ENCODE measurements around the gene ANXA7. TPM values are rescaled to one million over a fixed set of nuclear protein-coding genes. Genes with fewer than 3 reads are reported as not detected.
"Not testable (repeated sequence)": the region's sequence is repeated elsewhere in the genome, so short reads cannot be mapped to it uniquely, and the experiment has no call there.

ANXA7 gene
- total RNA-seq, 1 donor from 2014 or later: 109 TPM

DNA sequence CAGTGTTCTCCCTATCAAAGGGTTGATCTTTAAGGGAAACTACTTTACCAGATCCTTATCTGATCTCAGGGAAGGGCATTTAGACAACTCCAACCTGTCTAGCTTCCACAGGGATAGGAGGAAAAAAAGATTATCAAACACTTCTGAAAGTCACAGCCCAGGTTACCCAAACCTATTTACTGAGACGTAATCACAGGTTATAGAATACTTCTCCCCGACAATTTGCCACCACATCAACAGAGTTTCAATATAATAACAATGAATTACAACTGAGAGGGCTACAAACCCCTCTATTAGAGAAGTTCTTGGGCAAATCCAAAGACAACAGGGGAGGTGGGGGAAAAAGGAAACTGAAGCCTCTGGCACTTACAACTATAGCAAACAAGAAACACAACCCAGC is 81.5 kb downstream of the ANXA7 start:
- TF ChIP-seq, protein P1, sequence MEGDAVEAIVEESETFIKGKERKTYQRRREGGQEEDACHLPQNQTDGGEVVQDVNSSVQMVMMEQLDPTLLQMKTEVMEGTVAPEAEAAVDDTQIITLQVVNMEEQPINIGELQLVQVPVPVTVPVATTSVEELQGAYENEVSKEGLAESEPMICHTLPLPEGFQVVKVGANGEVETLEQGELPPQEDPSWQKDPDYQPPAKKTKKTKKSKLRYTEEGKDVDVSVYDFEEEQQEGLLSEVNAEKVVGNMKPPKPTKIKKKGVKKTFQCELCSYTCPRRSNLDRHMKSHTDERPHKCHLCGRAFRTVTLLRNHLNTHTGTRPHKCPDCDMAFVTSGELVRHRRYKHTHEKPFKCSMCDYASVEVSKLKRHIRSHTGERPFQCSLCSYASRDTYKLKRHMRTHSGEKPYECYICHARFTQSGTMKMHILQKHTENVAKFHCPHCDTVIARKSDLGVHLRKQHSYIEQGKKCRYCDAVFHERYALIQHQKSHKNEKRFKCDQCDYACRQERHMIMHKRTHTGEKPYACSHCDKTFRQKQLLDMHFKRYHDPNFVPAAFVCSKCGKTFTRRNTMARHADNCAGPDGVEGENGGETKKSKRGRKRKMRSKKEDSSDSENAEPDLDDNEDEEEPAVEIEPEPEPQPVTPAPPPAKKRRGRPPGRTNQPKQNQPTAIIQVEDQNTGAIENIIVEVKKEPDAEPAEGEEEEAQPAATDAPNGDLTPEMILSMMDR (IDR thresholded peaks at IDR 0.05; ENCODE audit: insufficient read depth, low read length, poor library complexity, severe bottlenecking): no peak
- no peaks in the 10 kb centered on the region for H3K36me3 ChIP-seq (ENCODE audit: control insufficient read depth, insufficient read depth, low read length)

DNA sequence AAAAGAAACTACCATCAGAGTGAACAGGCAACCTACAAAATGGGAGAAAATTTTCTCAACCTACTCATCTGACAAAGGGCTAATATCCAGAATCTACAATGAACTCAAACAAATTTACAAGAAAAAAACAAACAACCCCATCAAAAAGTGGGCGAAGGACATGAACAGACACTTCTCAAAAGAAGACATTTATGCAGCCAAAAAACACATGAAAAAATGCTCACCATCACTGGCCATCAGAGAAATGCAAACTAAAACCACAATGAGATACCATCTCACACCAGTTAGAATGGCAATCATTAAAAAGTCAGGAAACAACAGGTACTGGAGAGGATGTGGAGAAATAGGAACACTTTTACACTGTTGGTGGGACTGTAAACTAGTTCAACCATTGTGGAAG is 85.3 kb downstream of the ANXA7 start:
- H3K4me3 ChIP-seq (ENCODE audit: low read depth, low read length); DNase-seq (ENCODE audit: low read depth); H3K27me3 ChIP-seq (ENCODE audit: control insufficient read depth, insufficient read depth, low read length); H3K36me3 ChIP-seq (ENCODE audit: control insufficient read depth, insufficient read depth, low read length): not testable (repeated sequence)

More for the DNA sequence above, 81.5 kb downstream of the ANXA7 start:
- DNase-seq (ENCODE audit: low read depth): no peak
- no peak overlapping the region for H3K4me3 ChIP-seq (ENCODE audit: low read depth, low read length)
- no peaks in the 10 kb centered on the region for H3K27me3 ChIP-seq (ENCODE audit: control insufficient read depth, insufficient read depth, low read length)

DNA sequence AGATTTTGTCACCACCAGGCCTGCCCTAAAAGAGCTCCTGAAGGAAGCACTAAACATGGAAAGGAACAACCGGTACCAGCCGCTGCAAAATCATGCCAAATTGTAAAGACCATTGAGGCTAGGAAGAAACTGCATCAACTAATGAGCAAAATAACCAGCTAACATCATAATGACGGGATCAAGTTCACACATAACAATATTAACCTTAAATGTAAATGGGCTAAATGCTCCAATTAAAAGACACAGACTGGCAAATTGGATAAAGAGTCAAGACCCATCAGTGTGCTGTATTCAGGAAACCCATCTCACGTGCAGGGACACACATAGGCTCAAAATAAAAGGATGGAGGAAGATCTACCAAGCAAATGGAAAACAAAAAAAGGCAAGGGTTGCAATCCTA is 88.6 kb downstream of the ANXA7 start:
- not testable (repeated sequence) for H3K27me3 ChIP-seq (ENCODE audit: control insufficient read depth, insufficient read depth, low read length); DNase-seq (ENCODE audit: low read depth); H3K36me3 ChIP-seq (ENCODE audit: control insufficient read depth, insufficient read depth, low read length)

More for the DNA sequence above, 88.6 kb downstream of the ANXA7 start:
- not testable (repeated sequence) for H3K4me3 ChIP-seq (ENCODE audit: low read depth, low read length)

Other genes with a start within 250 kb of the ANXA7 start
- 38.4 and 50.7 TPM in 2 replicates for gene ECD, start 246.1 kb downstream of the ANXA7 start, total RNA-seq
- gene FAM149B1, start 245.9 kb downstream of the ANXA7 start, total RNA-seq: 11.4 and 19.0 TPM in 2 replicates
- gene DNAJC9, start 166.8 kb downstream of the ANXA7 start, total RNA-seq: 40.0 and 42.2 TPM in 2 replicates
- 70.5 and 71.9 TPM in 2 replicates for gene MRPS16, start 161.4 kb downstream of the ANXA7 start, total RNA-seq
- gene CFAP70, start 55.2 kb downstream of the ANXA7 start, total RNA-seq: 1.2 and 2.6 TPM in 2 replicates
- gene MSS51, start 19.5 kb upstream of the ANXA7 start, total RNA-seq: 0.54 and 0.55 TPM in 2 replicates
- 18.7 and 21.9 TPM in 2 replicates for gene PPP3CB, start 82.0 kb upstream of the ANXA7 start, total RNA-seq
- gene USP54, start 177.3 kb upstream of the ANXA7 start, total RNA-seq: 64.2 and 77.6 TPM in 2 replicates
- 0.55 and 0.92 TPM in 2 replicates for gene MYOZ1, start 227.4 kb upstream of the ANXA7 start, total RNA-seq
- not detected in 2 replicates for gene SYNPO2L, start 242.0 kb upstream of the ANXA7 start, total RNA-seq

Data from kidney epithelial cell (primary cell).